ENCODE results near the gene FOXRED1.

DNA sequence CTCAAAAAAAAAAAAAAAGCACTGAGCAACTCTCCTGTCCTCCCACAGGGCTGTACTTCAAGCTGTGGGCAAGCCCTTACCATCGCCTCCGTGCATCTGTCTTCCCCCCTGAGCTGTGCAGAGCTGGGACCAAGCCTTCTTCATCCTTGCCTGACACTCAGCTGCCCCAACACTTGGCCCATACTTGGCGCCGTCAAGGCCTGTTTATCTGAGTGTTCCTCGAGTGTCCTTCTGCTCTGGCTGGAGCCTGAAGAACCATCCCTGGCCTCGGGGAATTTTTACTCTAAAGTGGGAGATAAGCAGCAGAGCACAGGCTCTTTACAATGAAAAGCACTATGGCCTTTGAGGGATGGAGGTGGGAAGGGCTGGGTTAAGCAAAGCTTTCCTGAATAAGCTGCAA, 12.3 kb downstream of the FOXRED1 start:
- TF ChIP-seq CTCF (IDR thresholded peaks at IDR 0.05; ENCODE audit: borderline replicate concordance, extremely low read depth, low read length, poor library complexity, severe bottlenecking) (no peak), EZH2 (IDR thresholded peaks at IDR 0.05; ENCODE audit: borderline replicate concordance, low read depth, low read length, severe bottlenecking) (no peak)
